Mesenteric fat pad (tissue), 1 donor: ENCODE data around the gene BCCIP. TPM values are rescaled to one million over a fixed set of nuclear protein-coding genes. Genes with fewer than 3 reads are reported as not detected.

Experiments used
- DNase-seq: peaks from one replicate; pipeline ENCODE4 v3.0.0-alpha.2; 2020; ENCODE audit warnings: low spot score
- long read RNA-seq: library from polyadenylated mRNA; unstranded; transcript quantifications from one replicate; pipeline ENCODE4 v2.0.0, GENCODE V29; 2020
- total RNA-seq: library from RNA; stranded (reverse); fragmentation: NEBNext Ultra II Directional; extraction: Animal tissue kit (Norgen Biotek cat#: 25700); gene quantifications from one replicate; pipeline ENCODE4 v1.2.1, GENCODE V29; 2021
- donor health status: DM: yes; HTN: yes; CAD: no.

The BCCIP gene
- 57.7 TPM for total RNA-seq
- long read RNA-seq, transcript BCCIP-202 (7 exons, 2,337 nt) = minor isoform, 24 of 172 reads
- long read RNA-seq, transcript BCCIP-201 (7 exons, 1,236 nt) = major isoform, 77 of 172 reads
- long read RNA-seq, transcript BCCIP-203 (8 exons, 1,433 nt) = minor isoform, 51 of 172 reads
- long read RNA-seq, partial matches to known transcripts = 4 of 172 reads
- long read RNA-seq, other reads (novel, unspliced or antisense) = 16 of 172 reads

GRCh38 chr10:125822878-125823662, at the start of gene BCCIP, which contains the start of gene UROS:
Gene BCCIP, plus strand, starts transcription at chr10:125823546. Its CDS starts 12 bp downstream, at chr10:125823558.
Gene UROS, minus strand, starts transcription at chr10:125823258. Its CDS starts 6,759 bp downstream, at chr10:125816499.
- peak; percentile 96 for DNase-seq

DNA sequence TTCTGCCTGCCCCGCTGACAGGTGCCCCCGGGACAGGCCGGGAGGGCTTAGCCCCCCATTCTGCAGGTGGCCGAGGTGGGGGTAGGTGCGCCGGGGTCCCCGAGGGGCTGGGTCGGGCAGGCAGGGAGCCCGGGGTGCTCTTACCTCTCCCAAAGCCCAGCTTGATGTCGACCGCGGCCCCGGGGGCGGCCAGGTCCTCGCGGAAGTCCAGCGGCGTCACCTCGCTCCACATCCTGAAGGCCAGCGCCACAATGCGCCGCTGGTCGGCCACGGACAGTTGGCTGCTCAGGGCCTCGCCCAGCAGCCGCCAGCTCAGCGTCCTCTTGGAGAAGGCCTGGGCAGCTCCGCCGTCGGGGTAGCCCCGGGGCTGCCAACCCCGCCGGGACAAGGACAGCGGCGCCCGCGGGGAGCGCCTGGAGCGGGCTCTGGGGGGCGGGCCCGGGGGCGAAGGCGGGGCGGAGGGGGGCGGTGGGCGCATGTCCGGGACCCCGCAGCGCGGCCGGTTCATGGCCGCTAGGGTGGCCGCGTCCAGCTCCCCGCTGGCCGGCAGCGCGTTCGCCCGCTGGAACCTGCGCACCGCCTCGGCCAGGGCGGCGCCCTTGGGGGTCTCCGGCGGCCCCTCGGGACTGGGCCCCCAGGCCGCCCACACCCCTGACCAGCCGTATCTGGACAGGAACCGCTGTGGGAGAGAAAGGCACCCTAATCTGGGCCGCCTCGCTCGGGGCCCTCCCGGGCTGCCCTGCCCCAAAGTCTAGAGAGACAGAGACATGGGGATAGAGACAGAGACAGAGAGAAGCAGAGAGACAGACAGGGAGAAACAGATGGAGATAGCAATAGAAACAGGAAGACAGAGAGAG, 49.4 kb upstream of the BCCIP start:
- peak; percentile 90 for DNase-seq

GRCh38 chr10:125774581-125775191, 48.7 kb upstream of the BCCIP start:
- DNase-seq = peak; percentile 76

GRCh38 chr10:125775491-125776106, 47.7 kb upstream of the BCCIP start, which contains the start of gene MMP21:
Gene MMP21, minus strand, starts transcription at chr10:125775821. Its CDS starts 0 bp downstream, at chr10:125775821.
- peak; percentile 74 for DNase-seq

DNA sequence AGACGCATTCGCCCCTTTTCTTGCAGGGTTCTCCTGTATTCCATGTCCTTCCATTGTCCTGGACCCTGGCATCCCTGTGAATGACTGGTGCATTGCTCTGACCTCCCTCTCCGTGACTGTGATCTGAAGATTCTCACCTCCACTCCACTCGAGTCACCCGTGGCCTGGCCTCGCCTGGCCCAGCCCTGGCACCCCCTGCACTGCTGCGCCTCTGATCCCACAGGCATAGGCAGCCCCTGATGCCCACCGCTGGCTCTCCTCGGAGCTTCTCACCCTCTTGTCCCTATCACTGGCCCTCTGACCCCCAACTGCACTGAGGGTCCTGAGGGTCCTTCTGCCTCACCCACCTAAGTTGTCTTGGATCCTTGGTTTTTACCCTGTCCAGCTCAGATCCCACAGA, 45.5 kb upstream of the BCCIP start:
- peak; percentile 64 for DNase-seq

GRCh38 chr10:125778556-125778955, 44.8 kb upstream of the BCCIP start:
- no peak for DNase-seq

- DNase-seq = peak; percentile 72
Observed at GRCh38 chr10:125779403-125780327, 43.7 kb upstream of the BCCIP start.

- DNase-seq = peak; percentile 74
Observed at GRCh38 chr10:125781374-125781773, 42.0 kb upstream of the BCCIP start.

GRCh38 chr10:125782054-125782453, 41.3 kb upstream of the BCCIP start:
- peak; percentile 60 for DNase-seq

- DNase-seq = peak; percentile 74
Observed at GRCh38 chr10:125782616-125783015, 40.7 kb upstream of the BCCIP start.

- DNase-seq = no peak
Observed at GRCh38 chr10:125783408-125783807, 39.9 kb upstream of the BCCIP start.

DNA sequence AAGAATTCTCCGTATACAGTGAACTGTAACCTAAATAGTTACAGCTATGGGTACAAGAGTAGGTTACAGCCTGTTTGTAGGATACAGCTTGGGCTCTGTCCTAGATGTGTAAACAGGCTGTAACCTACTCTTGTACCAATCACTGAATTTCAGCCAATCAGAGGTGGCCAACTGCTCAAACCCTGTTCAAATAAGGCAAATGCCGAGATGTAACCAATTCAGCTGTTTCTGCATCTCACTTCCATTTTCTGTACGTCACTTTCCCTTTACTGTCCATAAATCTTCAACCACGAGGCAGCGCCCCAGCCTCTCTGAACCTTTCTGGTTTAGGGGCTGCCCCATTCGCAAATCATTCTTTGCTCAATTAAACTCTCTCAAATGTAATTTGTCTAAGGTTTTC, 39.4 kb upstream of the BCCIP start:
- no peak for DNase-seq

- DNase-seq = no peak
Observed at GRCh38 chr10:125785791-125786190, 37.6 kb upstream of the BCCIP start.

DNA sequence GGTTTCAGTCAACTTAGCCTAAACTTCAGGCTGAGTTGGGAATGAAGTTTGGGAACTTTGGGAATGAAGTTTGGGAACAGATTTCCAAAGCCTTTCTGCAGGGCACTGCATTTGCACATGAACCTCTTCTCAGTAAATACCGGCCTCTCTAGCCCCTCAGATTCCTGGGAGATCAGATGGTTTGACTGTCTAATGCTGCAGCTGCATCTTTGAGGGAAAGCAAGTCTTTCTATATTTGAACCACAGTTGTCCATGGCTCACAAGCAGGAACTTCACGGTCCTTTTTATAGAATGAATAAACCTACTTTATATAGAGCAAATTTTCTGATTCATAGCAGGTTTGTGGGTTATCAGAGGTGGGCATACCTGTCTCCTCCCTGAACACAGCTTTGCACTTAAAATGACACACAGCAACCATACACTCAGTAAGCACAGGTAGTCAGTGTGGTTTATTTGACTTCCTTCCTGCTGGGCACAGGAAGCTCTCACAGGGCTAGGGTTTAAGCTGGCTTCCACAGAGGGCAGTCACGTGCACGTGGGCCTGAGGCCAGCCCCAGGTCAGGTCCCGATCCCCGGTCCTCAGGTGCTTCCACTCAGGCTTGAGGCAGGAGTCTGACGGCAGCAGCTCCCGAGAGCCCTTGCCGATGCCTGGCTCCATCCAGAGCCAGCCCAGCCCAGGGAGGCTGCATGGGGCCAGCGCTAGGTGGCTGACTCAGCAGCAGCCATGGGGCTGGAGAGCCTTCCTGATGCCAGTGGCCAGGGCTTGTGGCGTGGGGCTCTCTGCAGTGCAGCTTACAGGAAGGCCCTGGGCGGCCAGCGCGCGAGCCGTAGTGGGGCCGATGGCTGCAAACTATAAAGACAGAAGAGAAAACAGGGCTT, 35.0 kb upstream of the BCCIP start:
- DNase-seq = no peak

DNA sequence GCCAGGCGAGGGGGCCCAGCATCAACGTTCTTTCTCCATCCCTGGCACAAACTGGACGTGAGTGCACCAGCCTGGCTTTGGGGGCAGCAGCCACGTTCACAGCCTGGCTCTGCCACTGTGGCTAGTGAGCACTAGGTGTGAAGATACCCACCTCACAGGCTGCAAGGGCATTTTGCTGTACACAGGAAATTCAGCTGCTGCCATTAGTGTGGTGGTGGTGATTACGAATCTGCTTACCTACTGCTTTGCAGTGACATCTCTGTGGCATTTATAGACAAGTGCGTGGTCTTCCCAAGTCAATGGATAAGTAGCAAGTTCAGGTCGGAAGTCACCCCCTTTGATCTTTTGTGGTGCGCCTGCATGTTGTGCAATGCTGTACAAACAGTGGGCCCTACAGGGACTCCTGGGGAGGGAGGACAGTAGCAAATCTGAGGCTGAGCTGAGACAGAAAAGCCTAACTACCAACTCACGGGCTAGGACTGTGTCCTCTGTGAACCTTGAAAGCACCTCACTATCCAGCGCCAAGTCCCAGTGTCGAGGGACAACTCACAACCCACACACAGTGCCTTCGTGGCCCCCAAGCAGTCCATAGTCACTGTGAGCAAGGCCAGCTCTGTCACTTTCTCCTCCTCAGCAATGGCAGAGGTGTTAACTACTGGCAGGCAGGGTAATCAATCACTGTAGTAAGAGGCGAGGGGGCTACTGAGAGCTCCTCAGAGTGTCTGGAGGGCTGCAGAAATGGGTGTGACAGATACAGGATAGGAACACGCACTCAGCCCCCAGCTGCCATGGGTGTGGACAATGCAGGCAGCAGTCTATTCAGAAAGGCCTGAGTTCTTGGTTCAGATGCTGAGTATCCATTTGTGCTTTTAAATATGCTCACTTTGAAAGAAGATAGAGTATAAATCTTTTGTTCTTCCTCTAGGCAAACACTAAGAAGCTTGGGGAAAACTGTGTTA, 30.7 kb upstream of the BCCIP start:
- no peak for DNase-seq

DNA sequence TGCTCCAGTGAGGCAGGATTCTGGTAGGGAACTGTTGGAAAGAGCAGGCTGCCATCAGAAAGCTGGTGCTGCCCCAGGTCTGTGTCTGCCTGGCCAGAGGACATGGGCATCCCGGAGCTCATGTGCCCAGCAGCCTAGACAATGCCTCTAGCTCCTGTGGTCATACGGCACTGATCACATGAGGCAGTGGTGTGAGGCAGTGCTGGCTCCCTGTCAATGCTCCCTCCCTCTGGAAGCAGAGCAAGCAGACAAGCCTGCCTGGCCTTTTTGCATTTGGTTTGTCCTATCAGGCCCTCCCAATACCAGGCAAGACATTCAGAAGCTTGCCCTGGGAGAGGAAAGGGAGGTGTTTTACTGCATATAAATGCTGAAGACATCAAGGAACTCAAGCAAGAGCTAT, 28.2 kb upstream of the BCCIP start:
- no peak for DNase-seq

GRCh38 chr10:125795637-125796190, 27.6 kb upstream of the BCCIP start:
- DNase-seq = no peak
